Esophagus squamous epithelium (tissue), 5 donors: Measurements from ENCODE around the gene ANAPC13. TPM values are rescaled to one million over a fixed set of nuclear protein-coding genes. Genes with fewer than 3 reads are reported as not detected.

Source experiments
- DNase-seq: peaks from one replicate; lab custom pipeline; 2025; lab: John Stamatoyannopoulos, UW
- H3K27ac ChIP-seq, 4 donors: fragments of 200-600 bp; sonication (generic); one replicate each; pipeline ENCODE4 v1.5.1; 2016 to 2019; ENCODE audit warnings: mild to moderate bottlenecking in 1 of 4
- H3K27me3 ChIP-seq, 4 donors: fragments of 200-600 bp; sonication (generic); 1 replicate in 3 of 4; 2 replicates in 1 of 4; pipeline versions ENCODE4 v1.5.1 to v1.6.0; 2017 to 2021; ENCODE audit warnings: antibody characterized with exemption in 1 of 4
- H3K36me3 ChIP-seq, 3 donors: fragments of 200-600 bp; sonication (generic); one replicate each; pipeline ENCODE4 v1.5.1; 2016 to 2019
- H3K4me1 ChIP-seq, 3 donors: fragments of 200-600 bp; sonication (generic); one replicate each; pipeline ENCODE4 v1.5.1; 2017 to 2019
- H3K4me3 ChIP-seq, 4 donors: fragments of 200-600 bp; sonication (generic); 1 replicate in 3 of 4; 2 replicates in 1 of 4; pipeline ENCODE4 v1.5.1; 2016 to 2019; ENCODE audit warnings: mild to moderate bottlenecking in 2 of 4, moderate library complexity in 1 of 4
- H3K9me3 ChIP-seq, 3 donors: fragments of 200-600 bp; sonication (generic); one replicate each; pipeline ENCODE4 v1.5.1; 2016 to 2019
- POLR2A ChIP-seq, 4 donors: fragments of 450-650 bp; IDR thresholded peaks; one replicate each; pipeline ENCODE4 v1.6.1; 2017; ENCODE audit warnings: antibody characterized with exemption in 4 of 4, mild to moderate bottlenecking in 4 of 4, moderate library complexity in 3 of 4
- WGBS, 2 donors: methylation state at CpG; one replicate each; pipeline ENCODE4 v1.1.5; 2018; 5-methylcytosine and 5-hydroxymethylcytosine counted together
- intact Hi-C: fragments of 100-400 bp; cut with DNase I; formaldehyde crosslinking; loops from one replicate; pipeline ENCODE4 v1.15.0; 2022
- total RNA-seq, 4 donors: library from RNA; depleted of rRNA; stranded (reverse); fragments of >200 nt; gene quantifications; one replicate each; pipeline ENCODE4 v1.1.0, GENCODE V29; 2016
- TF ChIP-seq, protein P1 (sequence below), 6 experiments: fragments of 450-650 bp in 4 of 6; fragments of 200-600 bp in 2 of 6; sonication (generic) in 2 of 6; IDR thresholded peaks; one replicate each; pipeline ENCODE4 v1.5.1; 2016 to 2019; ENCODE audit warnings: antibody characterized with exemption in 6 of 6, mild to moderate bottlenecking in 4 of 6, moderate library complexity in 4 of 6
- donor health status: DM: yes; HTN: yes; CAD: no.

ANAPC13 gene
- total RNA-seq, 4 donors from 2014 or later, result 20.7 to 38.7 (median 26.0) TPM

DNA sequence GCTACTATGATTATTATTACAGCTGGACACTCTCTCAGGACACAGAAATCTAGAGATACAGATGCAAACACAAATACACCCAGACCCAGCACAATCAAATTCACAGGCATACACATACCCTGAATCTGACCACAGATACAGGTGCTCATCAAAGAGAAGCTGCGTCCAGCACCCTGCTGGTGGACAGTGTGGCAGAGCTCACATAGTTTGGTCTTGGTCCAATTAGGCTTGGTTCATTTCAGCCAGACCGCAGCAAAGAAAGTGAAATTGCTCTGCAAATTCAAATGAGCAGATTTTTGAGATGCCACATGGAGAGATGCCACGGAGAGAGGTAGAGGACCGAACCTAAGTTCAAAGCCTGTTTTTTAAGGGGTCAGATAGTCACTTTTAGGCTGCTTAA lies 55.6 kb downstream of the ANAPC13 start:
- Histone ChIP-seq H3K27ac (no peak overlapping the region), H3K27me3 (no peaks in the 10 kb centered on the region), H3K36me3 (no peaks in the 10 kb centered on the region), H3K4me1 (peaks cover 0 to 12% (median 0%) of the 10 kb centered on the region in 3 donors), H3K4me3 (no peak overlapping the region), H3K9me3 (no peaks in the 10 kb centered on the region)
- intact Hi-C loops, result no loop called here
- TF ChIP-seq, protein P1, sequence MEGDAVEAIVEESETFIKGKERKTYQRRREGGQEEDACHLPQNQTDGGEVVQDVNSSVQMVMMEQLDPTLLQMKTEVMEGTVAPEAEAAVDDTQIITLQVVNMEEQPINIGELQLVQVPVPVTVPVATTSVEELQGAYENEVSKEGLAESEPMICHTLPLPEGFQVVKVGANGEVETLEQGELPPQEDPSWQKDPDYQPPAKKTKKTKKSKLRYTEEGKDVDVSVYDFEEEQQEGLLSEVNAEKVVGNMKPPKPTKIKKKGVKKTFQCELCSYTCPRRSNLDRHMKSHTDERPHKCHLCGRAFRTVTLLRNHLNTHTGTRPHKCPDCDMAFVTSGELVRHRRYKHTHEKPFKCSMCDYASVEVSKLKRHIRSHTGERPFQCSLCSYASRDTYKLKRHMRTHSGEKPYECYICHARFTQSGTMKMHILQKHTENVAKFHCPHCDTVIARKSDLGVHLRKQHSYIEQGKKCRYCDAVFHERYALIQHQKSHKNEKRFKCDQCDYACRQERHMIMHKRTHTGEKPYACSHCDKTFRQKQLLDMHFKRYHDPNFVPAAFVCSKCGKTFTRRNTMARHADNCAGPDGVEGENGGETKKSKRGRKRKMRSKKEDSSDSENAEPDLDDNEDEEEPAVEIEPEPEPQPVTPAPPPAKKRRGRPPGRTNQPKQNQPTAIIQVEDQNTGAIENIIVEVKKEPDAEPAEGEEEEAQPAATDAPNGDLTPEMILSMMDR (IDR thresholded peaks at IDR 0.05), result no peak
- TF ChIP-seq POLR2A (IDR thresholded peaks at IDR 0.05), result no peak
- 78 to 92% methylated on average over 4 of the region's 4 CpGs for WGBS, 2 donors
- DNase-seq, result no peak

- H3K27me3 ChIP-seq, result no peaks in the 10 kb centered on the region
- no peaks in the 10 kb centered on the region for H3K9me3 ChIP-seq
- intact Hi-C loops, result no loop called here
- no peak for TF ChIP-seq POLR2A (IDR thresholded peaks at IDR 0.05)
- TF ChIP-seq, protein P1 (IDR thresholded peaks at IDR 0.05), result no peak
- no peak overlapping the region for H3K4me3 ChIP-seq
- no peak for DNase-seq
- H3K4me1 ChIP-seq, result peaks cover 0 to 12% (median 0%) of the 10 kb centered on the region in 3 donors
- 70 to 79% methylated on average over 3 to 4 of the region's 4 CpGs for WGBS, 2 donors
- no peaks in the 10 kb centered on the region for H3K36me3 ChIP-seq
- H3K27ac ChIP-seq, result no peak overlapping the region
Observed at GRCh38 chr3:134428401-134428800, 57.4 kb downstream of the ANAPC13 start.

Other genes starting within 250 kb of the ANAPC13 start
- gene RYK, start 235.1 kb downstream of the ANAPC13 start, total RNA-seq, result 10 to 100 TPM; 29.3 to 75.5 (median 39.1) TPM
- gene AMOTL2, start 111.5 kb downstream of the ANAPC13 start, total RNA-seq, result 10 to 100 TPM; 54.5 to 99.0 (median 59.1) TPM
- gene CEP63, start 72 bp upstream of the ANAPC13 start, total RNA-seq, result 10 to 100 TPM in 3 of 4 donors, 1 to 10 TPM in 1; 7.7 to 18.1 (median 14.4) TPM
- gene KY, start 165.0 kb upstream of the ANAPC13 start, total RNA-seq, result 1 to 10 TPM in 1 of 4 donors, under 1 TPM in 1, not detected in 2; 0.19 to 1.2 TPM